ENCODE measurements around the gene CDK5RAP2.
A peak's percentile ranks its signal among the peaks of the same experiment; 100 is the strongest.

CDK5RAP2 gene

DNA sequence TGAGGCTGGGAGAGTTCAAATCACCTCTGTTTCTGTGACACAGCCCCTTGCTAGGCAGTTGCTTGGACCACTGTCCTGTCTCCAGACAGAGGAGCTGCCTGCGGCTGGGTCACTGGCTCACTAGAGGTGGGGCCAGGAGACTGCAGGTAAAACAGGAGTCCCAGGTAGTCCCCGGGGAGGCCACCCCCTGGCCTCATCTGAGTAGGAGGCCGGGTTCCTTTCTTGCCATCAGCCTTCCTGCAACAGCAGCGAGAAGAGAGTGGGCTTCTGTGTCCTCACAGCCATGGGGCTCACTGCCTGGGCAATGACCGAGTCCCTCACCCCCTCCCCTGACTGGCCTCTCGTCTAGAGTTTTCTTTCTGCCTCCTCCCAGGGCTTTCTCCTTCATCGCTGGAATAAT is 197.5 kb downstream of the CDK5RAP2 start:
- DNase-seq (ENCODE audit: low spot score): no peak

DNA sequence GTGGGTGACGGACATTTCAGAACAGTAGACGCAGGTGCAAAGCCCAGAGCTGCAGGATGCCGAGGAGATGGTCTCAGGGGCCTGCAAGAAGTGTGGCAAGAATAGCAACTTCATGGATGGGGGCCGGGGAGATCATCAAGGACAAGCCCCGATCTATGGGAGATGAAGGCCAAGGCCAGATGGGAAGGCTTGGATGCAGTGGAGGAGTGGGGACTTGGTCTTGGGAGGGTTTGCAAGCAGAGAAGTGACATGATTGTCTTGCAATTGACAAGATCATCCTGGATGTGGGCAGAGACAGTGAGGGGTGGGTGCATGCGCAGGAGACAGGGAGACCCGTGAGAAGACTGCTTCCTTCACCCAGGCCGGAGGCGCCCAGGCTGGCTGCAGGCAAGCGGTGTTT is 198.1 kb downstream of the CDK5RAP2 start:
- DNase-seq (ENCODE audit: low spot score): no peak

DNA sequence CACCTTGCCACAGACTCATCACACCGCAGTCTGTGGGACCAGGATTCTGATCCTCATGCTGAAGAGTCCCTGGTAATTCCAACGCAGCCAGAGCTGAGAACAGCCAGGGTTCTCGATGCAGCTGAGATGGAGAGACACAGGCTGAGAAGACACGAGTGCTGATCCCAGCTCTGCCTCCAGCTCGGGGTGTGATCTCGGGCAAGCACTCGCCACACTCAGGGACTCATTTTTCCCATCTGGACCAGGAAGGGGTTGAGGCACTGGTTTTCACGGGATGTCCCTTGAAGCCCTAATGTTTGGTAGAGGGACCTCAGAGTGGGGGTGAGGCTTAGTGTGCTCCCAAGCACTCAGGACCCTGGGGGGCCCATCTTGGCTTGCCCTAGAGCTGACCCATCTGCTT is 200.4 kb downstream of the CDK5RAP2 start:
- no peak for DNase-seq (ENCODE audit: low spot score)

DNA sequence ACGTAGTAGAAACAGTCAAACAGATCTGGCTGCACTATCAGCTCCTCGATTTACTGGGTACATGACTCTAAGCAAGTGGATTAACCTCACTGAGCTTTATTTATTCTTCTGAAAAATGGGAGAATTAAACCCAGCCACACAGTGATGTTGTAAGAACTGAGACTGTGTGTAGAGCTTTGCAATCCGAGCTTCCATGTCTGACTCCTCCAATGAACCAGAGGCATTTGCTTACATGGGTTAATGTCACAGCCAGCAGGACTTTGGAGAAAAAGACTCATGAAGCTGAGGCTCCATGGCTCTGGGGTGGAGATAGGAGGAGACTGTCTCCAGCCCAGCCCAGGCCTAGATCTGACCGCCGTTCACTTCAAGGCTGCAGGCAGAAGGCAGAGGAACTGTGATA is 201.3 kb downstream of the CDK5RAP2 start:
- no peak for DNase-seq (ENCODE audit: low spot score)

DNA sequence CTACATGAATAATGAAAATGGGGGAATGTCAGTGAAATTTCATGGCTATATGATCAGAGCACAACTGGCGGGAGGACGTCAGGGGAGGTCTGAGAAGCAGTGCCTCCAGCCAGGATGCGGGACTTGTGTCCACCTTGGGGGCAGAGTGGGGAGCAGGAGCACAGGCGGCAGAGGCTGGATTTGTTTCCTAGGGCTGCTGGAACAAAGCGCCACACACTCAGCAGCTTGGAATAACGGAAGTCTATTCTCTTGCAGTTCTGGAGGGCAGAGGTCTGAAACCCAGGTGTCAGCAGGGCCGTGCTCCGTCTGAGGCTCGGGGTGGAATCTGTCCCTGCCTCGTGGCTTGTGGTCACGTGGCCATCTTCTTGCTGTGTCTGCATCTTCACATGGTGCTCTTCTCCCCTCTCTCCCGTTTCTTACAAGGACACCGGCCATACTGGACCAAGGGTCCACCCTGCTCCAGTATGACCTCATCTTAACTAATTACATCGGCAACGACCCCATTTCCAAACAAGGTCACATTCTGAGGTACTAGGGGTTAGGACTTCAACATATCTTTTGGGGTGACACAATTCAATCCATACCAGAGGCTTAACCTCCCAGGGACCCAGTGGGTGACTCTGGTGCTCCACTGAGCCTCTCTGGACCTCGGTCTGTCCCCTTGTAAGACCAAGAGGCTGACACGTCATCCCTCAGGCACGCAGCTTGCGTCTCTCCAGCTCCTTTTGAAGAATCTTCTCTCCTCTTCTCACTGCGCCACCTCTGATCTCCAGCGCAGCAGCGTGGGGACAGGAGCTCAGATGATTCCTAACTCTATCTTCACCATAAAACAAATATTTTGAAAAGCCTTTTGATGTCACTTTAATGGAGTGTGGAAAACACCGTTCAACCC is 202.5 kb downstream of the CDK5RAP2 start:
- no peak for DNase-seq (ENCODE audit: low spot score)

DNA sequence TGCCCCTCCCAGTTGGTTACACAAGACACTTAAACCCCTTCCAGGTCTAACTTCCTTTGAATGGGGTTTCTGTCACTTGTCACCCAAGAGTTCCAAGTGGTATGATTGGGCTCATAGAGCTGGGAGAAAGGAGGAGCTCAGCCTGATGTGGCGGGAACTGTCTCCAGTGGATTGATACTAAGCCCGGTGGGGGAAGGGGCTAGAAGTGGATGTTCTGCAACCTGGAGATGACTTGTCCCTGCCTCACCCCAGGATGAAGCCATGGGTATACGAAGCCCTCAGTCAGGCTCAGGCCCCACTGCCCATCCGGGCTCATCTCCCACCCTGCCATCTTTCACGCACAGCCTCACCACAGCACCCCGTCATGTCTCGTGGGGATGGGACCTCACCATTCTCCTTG is 203.9 kb downstream of the CDK5RAP2 start:
- DNase-seq (ENCODE audit: low spot score): no peak

DNA sequence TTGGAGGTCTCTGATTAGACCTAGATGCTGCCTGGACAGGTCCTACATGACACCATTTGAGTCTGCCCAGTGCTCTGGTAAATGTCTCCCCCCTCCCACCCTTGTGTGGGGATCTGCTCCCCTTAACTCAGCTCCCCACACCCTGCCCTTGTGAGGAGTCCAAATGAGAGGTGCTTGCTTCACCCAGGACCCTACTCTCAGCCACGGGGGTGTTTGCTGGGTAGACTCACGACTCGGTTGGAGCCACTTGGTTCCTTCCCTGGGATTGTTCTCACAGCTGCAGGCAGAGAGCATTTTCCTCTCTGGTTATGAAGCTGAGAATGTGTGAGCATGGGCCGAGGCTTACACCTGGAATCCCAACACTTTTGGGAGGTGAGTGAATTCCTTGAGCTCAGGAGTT is 204.7 kb downstream of the CDK5RAP2 start:
- DNase-seq (ENCODE audit: low spot score): no peak

DNA sequence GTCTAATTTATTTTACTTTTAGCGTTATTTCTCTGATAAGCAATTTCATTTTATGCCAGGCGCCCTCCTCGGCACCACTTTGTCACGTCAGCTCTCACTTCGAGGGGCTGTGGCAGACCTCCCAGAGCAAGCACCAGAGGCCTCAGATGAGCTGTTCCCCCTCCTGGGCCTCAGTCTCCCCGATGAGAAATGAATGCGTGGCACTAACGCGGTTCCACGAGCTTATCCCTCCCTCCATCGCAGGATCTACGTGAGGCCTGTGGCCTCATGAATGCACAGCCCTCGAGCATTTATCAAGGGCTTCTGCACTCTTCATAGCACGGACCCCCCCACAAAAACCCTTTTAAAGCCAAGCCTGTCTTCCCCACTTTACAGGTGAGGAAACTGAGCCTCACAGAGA is 205.2 kb downstream of the CDK5RAP2 start:
- DNase-seq (ENCODE audit: low spot score): no peak

DNA sequence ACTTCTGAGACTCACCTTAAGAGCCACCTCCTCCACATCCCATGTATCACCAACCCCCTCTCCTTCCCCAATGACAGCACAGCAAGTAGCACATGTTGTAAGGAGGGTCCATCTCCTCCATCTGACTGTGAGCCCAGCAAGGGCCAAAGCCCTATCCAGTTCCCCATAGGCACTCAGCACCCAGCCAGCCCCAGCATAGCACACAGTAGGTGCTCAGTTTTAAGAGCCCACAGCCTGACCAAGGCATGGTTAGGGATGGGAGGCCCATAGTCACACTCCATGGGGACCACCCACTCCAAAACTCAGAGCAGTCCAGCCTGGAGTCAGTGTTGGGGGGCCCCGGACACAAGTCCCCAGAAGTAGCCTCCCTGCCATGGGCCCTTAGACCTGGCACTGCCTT is 205.7 kb downstream of the CDK5RAP2 start:
- DNase-seq (ENCODE audit: low spot score): no peak

DNA sequence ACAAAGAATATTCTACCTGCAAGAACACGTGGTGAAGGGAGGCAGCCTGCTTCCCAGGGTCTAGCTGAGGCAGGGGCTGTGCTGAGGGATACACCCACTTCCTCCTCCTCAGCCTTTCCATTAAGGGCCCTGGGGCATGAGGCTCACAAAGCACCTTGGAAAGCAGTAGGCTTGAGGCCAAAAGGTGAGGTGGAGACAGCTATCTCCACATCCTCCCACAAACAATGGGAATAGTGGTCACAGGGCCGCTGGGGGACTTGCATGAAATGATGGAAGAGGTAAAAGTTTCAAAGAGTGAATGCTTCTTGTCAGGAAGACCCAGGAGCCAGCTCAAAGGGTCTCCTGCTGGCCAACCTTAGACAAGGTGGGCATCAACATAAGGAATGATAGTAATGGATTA is 207.9 kb downstream of the CDK5RAP2 start:
- no peak for DNase-seq (ENCODE audit: low spot score)

DNA sequence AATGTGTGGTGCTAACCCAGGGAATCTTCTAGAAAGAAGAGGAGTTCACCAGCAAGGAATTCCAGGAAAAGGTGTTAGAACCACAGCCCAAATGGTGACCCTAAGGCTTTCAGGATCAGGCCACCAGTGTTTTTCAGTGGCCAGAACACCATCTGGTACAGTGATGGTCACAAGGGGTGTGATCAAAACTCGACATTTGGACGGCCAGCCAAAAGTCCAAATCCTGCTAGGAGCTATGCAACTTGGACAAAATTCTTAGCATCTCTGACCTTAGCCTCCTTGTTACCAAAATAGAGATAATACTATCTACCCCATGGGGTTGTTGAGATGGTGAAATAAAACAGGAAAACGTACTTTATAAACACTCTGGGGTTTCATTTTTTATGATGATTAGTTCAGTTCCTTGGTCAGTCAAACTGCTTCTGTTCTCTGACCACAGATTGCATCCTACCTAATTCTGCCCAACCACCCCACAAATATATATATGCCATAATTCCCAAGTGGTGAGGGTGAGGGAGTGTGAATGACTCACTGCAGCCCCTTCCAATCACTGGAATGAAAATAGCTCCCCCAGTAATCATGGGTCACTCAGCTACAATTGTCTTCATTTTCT is 210.3 kb downstream of the CDK5RAP2 start:
- no peak for DNase-seq (ENCODE audit: low spot score)

DNA sequence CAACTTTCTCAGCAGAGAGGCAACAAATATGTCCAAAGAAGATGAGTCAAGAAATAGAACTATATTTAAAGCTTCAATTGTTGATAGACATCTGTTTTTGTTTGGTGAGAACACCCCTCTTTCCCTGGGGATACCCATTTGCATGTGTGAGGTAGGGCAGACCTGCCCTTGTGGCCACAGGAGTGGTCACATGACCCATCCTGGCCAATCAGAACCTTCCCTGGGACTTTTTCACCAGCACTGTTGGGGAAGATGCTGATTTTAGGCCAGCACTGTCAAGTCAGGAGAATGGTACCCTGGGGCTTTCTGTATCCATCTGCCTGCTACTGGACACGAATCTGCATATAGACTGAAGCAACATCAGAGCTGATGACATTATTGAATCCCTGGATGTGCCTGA is 211.2 kb downstream of the CDK5RAP2 start:
- no peak for DNase-seq (ENCODE audit: low spot score)

DNA sequence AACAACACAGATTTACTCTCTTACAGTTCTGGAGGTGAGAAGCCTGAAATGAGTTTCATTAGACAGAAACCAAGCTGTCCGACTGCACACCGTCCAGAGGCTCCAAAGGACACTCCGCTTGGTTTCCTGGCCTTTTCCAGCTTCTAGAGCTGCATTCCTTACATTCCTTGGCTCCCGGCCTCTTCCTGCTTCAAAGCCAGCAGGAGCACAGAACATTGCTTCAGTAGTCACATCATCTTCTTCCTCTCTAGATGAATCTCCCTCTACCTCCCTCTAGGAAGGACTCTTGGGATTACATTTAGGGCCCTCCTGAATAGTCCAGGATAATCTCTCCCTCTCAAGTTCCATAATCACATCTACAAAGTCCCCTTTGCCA is 213.3 kb downstream of the CDK5RAP2 start:
- DNase-seq (ENCODE audit: low spot score): peak; percentile 56

DNA sequence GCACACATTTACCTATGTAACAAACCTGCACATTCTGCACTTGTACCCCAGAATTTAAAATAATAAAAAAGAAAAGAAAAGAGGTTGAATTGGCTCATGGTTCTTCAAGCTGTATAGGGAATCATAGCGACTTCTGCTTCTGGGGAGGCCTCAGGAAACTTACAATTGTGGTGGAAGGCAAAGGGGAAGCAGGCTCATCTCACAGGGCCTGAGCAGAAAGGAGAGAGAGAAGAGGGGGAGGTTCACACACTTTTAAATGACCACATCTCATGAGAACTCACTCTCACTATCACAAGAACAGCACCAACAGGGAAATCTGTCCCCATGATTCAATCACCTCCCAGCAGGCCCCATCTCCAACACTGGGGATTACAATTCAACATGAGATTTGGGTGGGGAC is 214.6 kb downstream of the CDK5RAP2 start:
- DNase-seq (ENCODE audit: low spot score): no peak

DNA sequence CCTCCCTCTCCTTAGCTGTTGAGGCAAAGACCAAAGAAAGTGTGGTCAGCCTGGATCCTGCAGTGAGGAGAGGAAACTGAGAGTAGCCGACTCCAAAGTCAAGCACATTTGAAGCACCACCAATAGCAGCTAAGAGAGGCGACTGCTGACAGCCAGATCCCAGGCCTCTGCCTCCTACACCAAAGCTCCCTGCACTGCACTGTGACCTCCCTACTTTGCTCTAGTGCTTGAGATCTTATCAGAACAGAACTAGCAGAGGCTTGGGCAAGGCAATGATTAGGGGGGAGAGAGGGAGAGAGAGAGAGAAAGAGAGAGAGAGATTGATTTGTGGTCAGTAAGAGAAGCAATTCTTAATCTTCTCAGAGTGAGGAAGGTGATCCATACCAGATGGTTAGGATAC is 216.3 kb downstream of the CDK5RAP2 start:
- no peak for DNase-seq (ENCODE audit: low spot score)

DNA sequence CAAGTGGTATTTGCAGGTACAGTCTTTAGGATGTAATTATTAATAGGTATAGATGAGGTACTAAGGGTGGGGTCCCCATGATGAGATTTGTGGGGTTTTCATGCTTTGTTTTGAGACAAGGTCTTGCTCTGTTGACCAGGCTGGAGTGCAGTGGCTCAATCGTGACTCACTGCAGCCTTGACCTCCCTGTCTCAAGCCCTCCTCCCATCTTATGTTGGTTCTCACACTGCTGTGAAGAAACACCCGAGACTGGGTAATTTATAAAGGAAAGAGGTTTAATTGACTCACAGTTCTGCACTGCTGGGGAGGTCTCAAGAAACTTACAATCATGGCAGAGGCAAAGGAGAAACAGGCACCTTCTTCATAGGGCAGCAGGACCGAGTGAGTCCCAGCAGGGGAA is 217.5 kb downstream of the CDK5RAP2 start:
- DNase-seq (ENCODE audit: low spot score): no peak

DNA sequence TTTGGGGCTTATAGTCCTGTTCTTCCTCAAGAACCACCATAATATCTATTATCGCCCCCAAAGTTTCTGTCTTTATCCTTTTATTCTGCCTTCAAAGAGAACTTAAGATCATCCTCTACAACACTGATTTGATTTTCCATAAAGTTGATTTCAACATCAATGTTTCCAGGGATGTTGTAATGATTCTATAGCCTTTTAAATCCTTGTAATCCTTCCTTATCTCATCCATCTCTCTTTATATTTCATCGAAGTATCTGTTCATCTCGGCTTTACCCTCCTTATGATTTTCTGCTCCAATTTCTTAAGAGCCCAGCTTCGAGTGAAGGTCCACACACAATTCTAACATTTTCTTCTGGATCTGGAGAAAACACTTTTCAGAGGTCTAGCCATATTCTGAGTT is 218.4 kb downstream of the CDK5RAP2 start:
- DNase-seq (ENCODE audit: low spot score): no peak

DNA sequence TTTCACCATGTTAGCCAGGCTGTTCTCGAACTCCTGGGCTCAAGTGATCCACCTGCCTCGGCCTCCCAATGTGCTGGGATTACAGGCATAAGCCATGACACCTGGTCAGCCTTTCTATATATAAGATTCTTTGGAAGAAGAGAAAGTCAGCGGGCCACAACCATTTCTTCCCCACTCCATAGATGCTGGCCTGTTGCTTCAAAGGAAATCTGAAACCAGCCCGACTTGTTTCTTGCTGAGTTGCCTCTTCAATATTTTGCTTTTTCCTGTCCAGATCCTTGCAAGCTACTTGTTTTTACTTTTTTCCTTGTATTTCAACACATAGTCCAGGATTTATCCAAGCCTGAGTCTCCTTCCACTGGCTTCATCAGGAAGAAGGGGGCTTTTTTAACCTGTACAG is 219.5 kb downstream of the CDK5RAP2 start:
- DNase-seq (ENCODE audit: low spot score): no peak

DNA sequence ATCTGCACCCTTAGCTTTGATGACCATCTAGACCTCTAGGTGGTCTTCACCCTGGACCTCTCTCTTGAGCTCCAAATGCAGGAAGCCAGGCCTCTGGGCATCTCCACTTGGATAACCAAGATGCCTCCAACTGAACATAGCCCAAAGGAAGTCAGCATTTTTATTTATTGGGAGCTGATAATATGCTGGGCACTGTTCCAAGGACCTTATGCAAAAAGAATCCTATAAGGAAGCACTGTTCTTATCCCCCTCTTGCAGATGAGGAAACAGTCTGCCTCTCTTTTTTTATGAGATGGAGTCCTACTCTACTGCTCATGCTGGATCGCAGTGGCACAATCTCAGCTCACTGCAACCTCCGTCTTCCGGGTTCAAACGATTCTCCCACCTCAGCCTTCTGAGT is 219.9 kb downstream of the CDK5RAP2 start:
- no peak for DNase-seq (ENCODE audit: low spot score)

DNA sequence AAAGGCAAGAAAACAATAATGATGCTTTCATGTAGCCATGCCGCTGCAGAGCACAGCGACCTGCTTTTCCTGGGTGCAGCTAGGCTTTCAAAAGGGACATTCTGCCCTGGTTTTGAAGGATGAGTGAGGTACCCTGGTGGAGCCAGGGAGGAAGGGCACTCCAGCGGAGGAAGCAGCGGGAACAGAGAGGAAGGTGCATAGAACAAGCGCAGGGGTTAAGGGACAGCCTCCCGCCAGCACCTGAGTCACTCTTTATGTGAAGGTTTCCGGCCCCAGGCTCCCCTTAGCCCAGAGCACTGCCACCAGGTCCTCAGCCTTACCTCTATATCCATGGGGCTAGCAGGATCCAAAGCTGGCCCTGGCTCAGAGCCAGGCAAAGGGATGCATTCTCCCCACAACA is 221.1 kb downstream of the CDK5RAP2 start:
- DNase-seq (ENCODE audit: low spot score): no peak

DNA sequence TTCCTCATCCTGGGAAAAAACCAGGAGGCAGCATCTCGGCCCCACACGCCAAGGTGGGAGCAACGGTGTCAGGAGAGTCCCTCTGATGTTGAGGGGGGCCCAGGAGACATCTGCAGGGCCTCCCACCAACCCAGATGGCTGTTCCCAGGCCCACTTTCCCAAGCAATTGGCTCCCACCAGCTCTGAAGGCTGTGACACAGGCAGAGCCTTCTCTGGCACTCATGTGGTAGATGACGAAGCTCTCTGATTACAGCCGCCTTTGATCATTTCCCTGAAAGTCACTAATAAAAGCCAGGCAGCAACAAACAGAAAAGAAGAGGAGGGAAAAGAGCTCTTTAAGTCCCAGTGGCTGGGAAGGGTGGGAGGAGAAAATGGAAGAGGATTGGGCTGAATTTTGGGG is 226.5 kb downstream of the CDK5RAP2 start:
- DNase-seq (ENCODE audit: low spot score): peak; percentile 28

DNA sequence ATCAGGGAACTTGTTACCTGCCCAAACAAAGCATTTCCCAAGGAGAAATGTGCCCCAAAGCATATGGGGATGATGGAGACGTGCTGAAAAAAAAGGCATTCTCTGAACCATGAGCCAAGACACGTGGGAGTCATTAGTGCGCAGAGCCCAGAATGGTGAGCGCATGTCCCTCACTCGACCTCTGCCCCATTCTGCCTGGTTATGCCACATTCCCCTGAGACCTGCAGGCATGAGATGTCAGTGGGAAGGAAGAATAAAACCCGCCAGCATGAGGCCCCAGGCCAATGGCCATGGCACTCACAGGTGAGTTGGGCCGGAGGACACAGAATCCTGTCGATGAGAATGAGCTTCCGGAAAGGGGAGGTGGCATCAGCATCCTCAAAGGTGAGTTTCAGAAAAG is 228.9 kb downstream of the CDK5RAP2 start:
- DNase-seq (ENCODE audit: low spot score): no peak

DNA sequence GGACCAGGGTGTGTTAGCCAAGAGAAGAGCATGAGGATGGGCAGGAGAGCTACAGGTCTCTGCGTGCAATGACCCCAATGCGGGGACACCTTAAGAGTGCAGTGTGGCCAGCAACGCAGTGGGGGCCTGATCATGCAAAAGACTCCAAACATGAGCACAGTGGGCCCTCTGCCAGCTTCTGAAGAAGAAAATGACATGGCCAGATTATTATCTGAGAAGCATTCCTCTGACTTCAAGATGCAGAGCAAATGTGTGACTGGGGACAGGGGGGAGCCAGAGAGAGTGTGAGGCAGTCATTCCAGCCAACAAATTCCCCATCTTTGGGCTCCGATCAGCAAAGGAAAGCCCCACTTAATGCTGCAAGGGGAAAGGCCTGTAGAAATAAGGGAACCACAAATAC is 229.4 kb downstream of the CDK5RAP2 start:
- DNase-seq (ENCODE audit: low spot score): no peak

DNA sequence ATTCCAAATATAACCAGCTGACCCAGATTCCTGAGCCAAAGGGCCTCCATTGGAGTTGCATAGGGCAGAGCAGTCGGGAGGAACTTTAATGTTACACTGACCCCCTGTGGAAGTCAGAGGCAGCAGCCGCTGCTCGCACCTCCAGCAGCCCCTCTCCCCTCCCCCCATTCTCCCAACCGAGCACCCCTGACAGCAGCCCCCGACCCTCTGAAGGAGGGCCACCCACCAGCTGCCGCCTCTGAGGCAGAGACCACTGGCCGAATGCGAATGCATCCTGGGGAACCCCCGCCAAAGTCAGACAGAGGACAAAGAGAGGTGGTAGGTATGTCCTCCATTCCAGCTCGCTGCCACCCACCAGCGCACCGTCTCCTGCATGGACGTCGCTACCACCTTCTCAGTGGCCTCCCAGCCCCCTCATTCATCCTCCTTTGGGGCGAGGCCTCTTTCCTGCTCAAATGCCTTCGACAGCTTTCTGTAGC is 231.0 kb downstream of the CDK5RAP2 start:
- peak; percentile 41 for DNase-seq (ENCODE audit: low spot score)
